GM12891 (cell line): ENCODE results near the gene MIER1.

Experiments used
- PAX5 ChIP-seq: IDR thresholded peaks from 2 replicates; pipeline ENCODE4 v1.6.1; 2011; ENCODE audit warnings: low read length, moderate library complexity, mild to moderate bottlenecking; ENCODE audit not compliant: insufficient read depth, severe bottlenecking
- POLR2A ChIP-seq: IDR thresholded peaks from 2 replicates; pipeline ENCODE4 v1.6.1; 2011; ENCODE audit warnings: low read depth, low read length, control low read depth
- POLR2AphosphoS5 ChIP-seq: IDR thresholded peaks from 2 replicates; pipeline ENCODE4 v1.6.1; 2011; ENCODE audit warnings: low read depth, low read length, control low read depth
- POU2F2 ChIP-seq: IDR thresholded peaks from 2 replicates; pipeline ENCODE4 v1.6.1; 2011; ENCODE audit warnings: low read depth, mild to moderate bottlenecking, control low read depth, low read length, moderate library complexity
- SPI1 ChIP-seq: IDR thresholded peaks from 2 replicates; pipeline ENCODE4 v1.6.1; 2011; ENCODE audit warnings: low read depth, low read length, control low read depth
- TAF1 ChIP-seq: IDR thresholded peaks from 2 replicates; pipeline ENCODE4 v1.6.1; 2011; ENCODE audit warnings: low read depth, low read length, control low read depth

DNA sequence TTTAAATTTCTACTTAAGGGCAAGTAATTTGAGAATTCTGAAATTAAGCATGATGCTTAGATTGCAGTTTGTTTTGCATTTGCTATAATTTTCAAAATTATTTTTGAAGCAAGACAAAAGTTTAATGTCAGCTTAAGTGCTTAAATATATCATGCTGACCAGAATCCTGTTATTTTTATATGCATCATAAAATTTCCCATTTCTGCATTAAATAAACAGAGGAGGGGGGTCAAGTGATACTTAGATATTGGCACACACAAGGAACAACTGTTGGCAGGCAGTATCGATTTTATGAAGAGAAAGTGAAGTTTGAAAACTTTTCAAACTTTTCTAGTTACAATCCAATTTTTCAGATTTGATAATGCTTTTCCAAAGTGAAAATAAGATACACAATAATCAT, 61.0 kb downstream of the MIER1 start:
- TF ChIP-seq SPI1 (no peak), POLR2A (no peak), POLR2AphosphoS5 (no peak), TAF1 (no peak), POU2F2 (no peak), PAX5 (no peak)
